ENCODE measurements around the gene VPS13D. TPM values are rescaled to one million over a fixed set of nuclear protein-coding genes. Genes with fewer than 3 reads are reported as not detected.
A peak's percentile ranks its signal among the peaks of the same experiment; 100 is the strongest.

The VPS13D gene
- total and polyA plus RNA-seq, 3 donors from 2014 or later, result 51.9 to 125 (median 86.8) TPM

DNA sequence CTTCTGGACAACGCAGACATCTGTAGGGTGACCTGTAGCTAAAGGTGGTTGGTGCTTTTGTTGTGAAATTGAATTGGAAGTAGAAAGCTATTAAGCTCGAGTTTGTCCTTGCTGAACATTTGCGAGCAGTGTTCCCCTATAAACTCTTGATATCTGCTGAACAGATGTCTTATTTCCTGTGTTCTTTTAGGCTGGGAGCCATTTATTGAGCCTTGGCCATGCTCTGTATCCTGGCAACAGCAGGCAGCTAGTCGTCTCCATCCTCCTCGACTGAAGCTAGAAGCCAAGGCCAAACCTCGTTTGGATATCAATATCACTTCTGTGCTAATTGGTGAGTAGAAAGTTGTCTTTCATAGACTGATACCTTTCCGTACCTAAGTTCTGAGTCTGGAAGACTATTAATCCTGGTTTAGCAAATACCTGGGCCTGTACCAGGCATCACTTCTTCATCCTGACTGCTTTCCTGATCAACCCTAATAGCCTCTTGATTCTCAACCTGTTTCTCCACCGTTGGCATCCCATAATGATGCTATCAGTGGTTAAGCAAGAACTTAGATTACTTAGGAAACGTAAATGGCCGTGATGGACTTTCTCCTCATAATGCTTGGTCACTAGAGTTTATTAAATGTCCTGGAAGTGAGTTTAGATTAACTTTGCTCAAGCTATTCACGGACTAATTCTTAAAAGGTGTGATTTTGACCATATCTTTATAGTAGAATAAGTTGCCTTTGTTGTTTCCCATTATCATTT lies 103.4 kb downstream of the VPS13D start:
- no peaks in the 10 kb centered on the region for H3K36me3 ChIP-seq (ENCODE audit: low read depth, missing control alignments)
- H3K27ac ChIP-seq, result no peak overlapping the region
- no peaks in the 10 kb centered on the region for H3K27me3 ChIP-seq
- intact Hi-C loops (cut with DNase I; ENCODE audit: low total_unique reads), result no loop called here
- no peak for DNase-seq
- WGBS, 2 donors, result 62 to 68% methylated on average over 11 of the region's 11 CpGs
- H3K9me3 ChIP-seq, result no peaks in the 10 kb centered on the region
- H3K4me3 ChIP-seq, result no peak overlapping the region
- peaks cover 20% of the 10 kb centered on the region for H3K4me1 ChIP-seq
- TF ChIP-seq POLR2A (IDR thresholded peaks at IDR 0.05), result no peak
- TF ChIP-seq, protein P1, sequence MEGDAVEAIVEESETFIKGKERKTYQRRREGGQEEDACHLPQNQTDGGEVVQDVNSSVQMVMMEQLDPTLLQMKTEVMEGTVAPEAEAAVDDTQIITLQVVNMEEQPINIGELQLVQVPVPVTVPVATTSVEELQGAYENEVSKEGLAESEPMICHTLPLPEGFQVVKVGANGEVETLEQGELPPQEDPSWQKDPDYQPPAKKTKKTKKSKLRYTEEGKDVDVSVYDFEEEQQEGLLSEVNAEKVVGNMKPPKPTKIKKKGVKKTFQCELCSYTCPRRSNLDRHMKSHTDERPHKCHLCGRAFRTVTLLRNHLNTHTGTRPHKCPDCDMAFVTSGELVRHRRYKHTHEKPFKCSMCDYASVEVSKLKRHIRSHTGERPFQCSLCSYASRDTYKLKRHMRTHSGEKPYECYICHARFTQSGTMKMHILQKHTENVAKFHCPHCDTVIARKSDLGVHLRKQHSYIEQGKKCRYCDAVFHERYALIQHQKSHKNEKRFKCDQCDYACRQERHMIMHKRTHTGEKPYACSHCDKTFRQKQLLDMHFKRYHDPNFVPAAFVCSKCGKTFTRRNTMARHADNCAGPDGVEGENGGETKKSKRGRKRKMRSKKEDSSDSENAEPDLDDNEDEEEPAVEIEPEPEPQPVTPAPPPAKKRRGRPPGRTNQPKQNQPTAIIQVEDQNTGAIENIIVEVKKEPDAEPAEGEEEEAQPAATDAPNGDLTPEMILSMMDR (IDR thresholded peaks at IDR 0.05), result no peak

DNA sequence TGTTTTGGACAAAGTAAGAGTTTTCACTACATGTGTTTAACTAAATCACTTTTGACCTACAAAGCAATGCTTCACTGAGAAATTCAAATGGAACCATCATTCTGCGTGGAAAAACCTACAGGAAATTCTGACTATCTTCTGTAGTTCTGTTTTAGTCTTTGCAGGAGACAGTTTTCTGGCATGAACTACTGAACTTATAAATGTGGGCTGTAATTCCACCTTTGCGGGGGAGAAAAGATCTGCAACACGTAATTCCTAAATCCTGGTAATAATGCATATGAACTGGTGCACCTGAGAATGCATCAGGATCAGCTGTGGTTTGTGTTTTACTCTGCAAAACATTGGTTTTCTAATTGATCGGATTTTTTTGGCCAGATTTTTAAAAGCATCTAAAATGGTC lies 106.0 kb downstream of the VPS13D start:
- Histone ChIP-seq H3K4me1 (peaks cover 38% of the 10 kb centered on the region), H3K9me3 (no peaks in the 10 kb centered on the region), H3K36me3 (ENCODE audit: low read depth, missing control alignments) (no peaks in the 10 kb centered on the region), H3K27me3 (no peaks in the 10 kb centered on the region), H3K27ac (peak overlapping the region in 1 of 2 donors; percentile 68), H3K4me3 (no peak overlapping the region)
- no peak for DNase-seq
- intact Hi-C loops (cut with DNase I; ENCODE audit: low total_unique reads), result no loop called here
- TF ChIP-seq, protein P1 (IDR thresholded peaks at IDR 0.05), result no peak
- no peak for TF ChIP-seq POLR2A (IDR thresholded peaks at IDR 0.05)
- WGBS, 2 donors, result 85 to 88% methylated on average over 4 of the region's 4 CpGs

DNA sequence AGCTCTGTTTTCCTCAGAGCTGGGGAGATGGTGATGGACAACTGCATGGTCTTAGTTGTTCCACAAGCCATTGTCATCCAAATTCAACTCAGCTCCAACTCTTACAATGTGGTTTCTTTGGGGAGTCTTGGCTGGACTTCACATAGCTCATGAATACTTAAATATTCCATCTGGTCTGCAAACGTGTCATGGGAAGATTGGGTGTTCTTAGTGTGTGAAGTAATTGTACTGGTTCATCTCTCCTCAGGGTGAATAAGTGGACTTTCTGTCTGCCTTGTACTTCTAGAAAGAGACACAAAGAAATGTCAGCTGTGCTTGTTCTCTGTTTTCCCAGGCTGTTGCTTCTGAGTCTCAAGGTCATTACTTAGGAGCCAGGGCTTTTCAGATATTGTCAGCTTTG lies 106.6 kb downstream of the VPS13D start:
- Histone ChIP-seq H3K4me3 (no peak overlapping the region), H3K9me3 (no peaks in the 10 kb centered on the region), H3K4me1 (peaks cover 40% of the 10 kb centered on the region), H3K36me3 (ENCODE audit: low read depth, missing control alignments) (no peaks in the 10 kb centered on the region), H3K27me3 (no peaks in the 10 kb centered on the region), H3K27ac (peak overlapping the region; percentile 11 to 68)
- TF ChIP-seq POLR2A (IDR thresholded peaks at IDR 0.05), result no peak
- DNase-seq, result peak; percentile 33
- intact Hi-C loops (cut with DNase I; ENCODE audit: low total_unique reads), result no loop called here
- WGBS, 2 donors, result 50 to 53% methylated on average over 1 of the region's 1 CpG

DNA sequence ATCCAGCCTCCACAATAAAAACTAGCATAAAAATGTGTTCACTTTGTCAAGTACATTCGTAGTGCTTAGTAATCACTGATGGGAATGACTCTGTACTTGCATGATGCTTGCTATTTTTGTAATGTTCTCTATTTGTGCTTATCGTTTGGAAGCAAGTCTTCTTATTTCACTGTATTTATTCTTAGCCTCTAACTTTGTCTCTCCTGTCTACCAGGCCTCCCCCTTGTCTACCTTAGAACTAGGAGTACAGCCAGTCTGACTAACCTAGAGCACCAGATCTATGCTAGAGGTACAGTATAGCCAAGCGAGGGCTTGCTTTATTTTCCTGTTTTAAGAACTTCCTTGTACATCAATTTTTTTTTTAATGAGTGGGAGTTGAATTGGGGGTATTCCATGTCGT lies 108.2 kb downstream of the VPS13D start:
- H3K4me3 ChIP-seq, result no peak overlapping the region
- WGBS, 2 donors, result 28 to 31% methylated on average over 4 of the region's 4 CpGs
- no peak for TF ChIP-seq POLR2A (IDR thresholded peaks at IDR 0.05)
- TF ChIP-seq, protein P1 (IDR thresholded peaks at IDR 0.05), result no peak
- intact Hi-C loops (cut with DNase I; ENCODE audit: low total_unique reads), result no loop called here
- peaks cover 50% of the 10 kb centered on the region for H3K4me1 ChIP-seq
- DNase-seq, result no peak
- no peaks in the 10 kb centered on the region for H3K9me3 ChIP-seq
- H3K27ac ChIP-seq, result peak overlapping the region; percentile 1 to 68
- H3K27me3 ChIP-seq, result no peaks in the 10 kb centered on the region
- no peaks in the 10 kb centered on the region for H3K36me3 ChIP-seq (ENCODE audit: low read depth, missing control alignments)

DNA sequence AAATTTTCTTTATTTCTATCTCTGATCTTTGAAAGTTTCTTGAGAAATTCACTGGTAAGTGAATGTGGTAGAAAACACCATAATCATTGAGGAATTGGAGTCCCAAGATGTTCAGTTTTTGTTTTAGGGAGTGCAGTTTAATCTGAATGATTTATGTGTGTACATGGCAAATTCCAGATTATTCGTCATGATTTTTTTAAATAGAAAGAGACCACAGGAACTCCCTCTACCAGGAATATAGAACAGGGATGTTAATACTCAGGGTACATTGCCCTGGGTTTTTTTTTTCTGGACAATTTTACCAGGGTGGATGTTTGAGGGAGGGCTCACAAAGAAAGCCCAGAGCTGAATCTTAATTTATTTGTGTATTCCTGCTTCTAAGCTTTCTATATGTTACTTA lies 109.0 kb downstream of the VPS13D start:
- intact Hi-C loops (cut with DNase I; ENCODE audit: low total_unique reads), result no loop called here
- no peaks in the 10 kb centered on the region for H3K27me3 ChIP-seq
- H3K36me3 ChIP-seq (ENCODE audit: low read depth, missing control alignments), result no peaks in the 10 kb centered on the region
- TF ChIP-seq, protein P1 (IDR thresholded peaks at IDR 0.05), result no peak
- TF ChIP-seq POLR2A (IDR thresholded peaks at IDR 0.05), result no peak
- H3K27ac ChIP-seq, result peak overlapping the region; percentile 1 to 69
- H3K4me3 ChIP-seq, result no peak overlapping the region
- DNase-seq, result no peak
- peaks cover 50% of the 10 kb centered on the region for H3K4me1 ChIP-seq
- WGBS, 2 donors, result 64 to 67% methylated on average over 1 of the region's 1 CpG
- no peaks in the 10 kb centered on the region for H3K9me3 ChIP-seq

All from testis (tissue), 3 donors.